ENCODE measurements around the gene EIF3C. TPM values are rescaled to one million over a fixed set of nuclear protein-coding genes. Genes with fewer than 3 reads are reported as not detected.

EIF3C gene
- total and polyA plus RNA-seq, 2 donors, result 331 to 453 TPM

Other genes with a start within 250 kb of the EIF3C start
- gene NPIPB7, start 239.1 kb upstream of the EIF3C start, total RNA-seq, result not detected
- 0.55 TPM for gene NPIPB7, start 239.1 kb upstream of the EIF3C start, polyA plus RNA-seq
- gene CLN3, start 219.4 kb upstream of the EIF3C start, total RNA-seq, result 6.8 TPM
- 33.4 TPM for gene CLN3, start 219.4 kb upstream of the EIF3C start, polyA plus RNA-seq
- gene APOBR, start 216.8 kb upstream of the EIF3C start, total RNA-seq, result 1.3 TPM
- 10.6 TPM for gene APOBR, start 216.8 kb upstream of the EIF3C start, polyA plus RNA-seq
- gene IL27, start 204.6 kb upstream of the EIF3C start, total RNA-seq, result 0.47 TPM
- gene IL27, start 204.6 kb upstream of the EIF3C start, polyA plus RNA-seq, result 0.46 TPM
- gene NUPR1, start 172.5 kb upstream of the EIF3C start, total RNA-seq, result 29.6 TPM
- 294 TPM for gene NUPR1, start 172.5 kb upstream of the EIF3C start, polyA plus RNA-seq
- 30.3 TPM for gene SGF29, start 157.5 kb upstream of the EIF3C start, total RNA-seq
- 34.7 TPM for gene SGF29, start 157.5 kb upstream of the EIF3C start, polyA plus RNA-seq
- 0.66 TPM for gene SULT1A2, start 114.4 kb upstream of the EIF3C start, total RNA-seq
- gene SULT1A2, start 114.4 kb upstream of the EIF3C start, polyA plus RNA-seq, result 1.2 TPM
- gene SULT1A1, start 101.4 kb upstream of the EIF3C start, total RNA-seq, result 26.3 TPM
- gene SULT1A1, start 101.4 kb upstream of the EIF3C start, polyA plus RNA-seq, result 25.9 TPM
- 0.14 TPM for gene NPIPB8, start 73.4 kb upstream of the EIF3C start, total RNA-seq
- gene NPIPB8, start 73.4 kb upstream of the EIF3C start, polyA plus RNA-seq, result not detected
- gene NPIPB9, start 40.3 kb downstream of the EIF3C start, total RNA-seq, result 0.42 TPM
- 1.4 TPM for gene NPIPB9, start 40.3 kb downstream of the EIF3C start, polyA plus RNA-seq
- 22.6 TPM for gene ATXN2L, start 111.5 kb downstream of the EIF3C start, total RNA-seq
- 83.6 TPM for gene ATXN2L, start 111.5 kb downstream of the EIF3C start, polyA plus RNA-seq
- gene TUFM, start 134.9 kb downstream of the EIF3C start, total RNA-seq, result 94.2 TPM
- 208 TPM for gene TUFM, start 134.9 kb downstream of the EIF3C start, polyA plus RNA-seq
- gene SH2B1, start 152.4 kb downstream of the EIF3C start, total RNA-seq, result 18.2 TPM
- gene SH2B1, start 152.4 kb downstream of the EIF3C start, polyA plus RNA-seq, result 70.9 TPM
- gene ATP2A1, start 167.0 kb downstream of the EIF3C start, total RNA-seq, result 0.57 TPM
- 1.2 TPM for gene ATP2A1, start 167.0 kb downstream of the EIF3C start, polyA plus RNA-seq
- 12.6 TPM for gene RABEP2, start 213.8 kb downstream of the EIF3C start, total RNA-seq
- 21.2 TPM for gene RABEP2, start 213.8 kb downstream of the EIF3C start, polyA plus RNA-seq
- gene CD19, start 220.5 kb downstream of the EIF3C start, total RNA-seq, result 2.8 TPM
- gene CD19, start 220.5 kb downstream of the EIF3C start, polyA plus RNA-seq, result 16.9 TPM
- 20.6 TPM for gene NFATC2IP, start 239.5 kb downstream of the EIF3C start, total RNA-seq
- gene NFATC2IP, start 239.5 kb downstream of the EIF3C start, polyA plus RNA-seq, result 49.1 TPM